Gastroesophageal sphincter (tissue), 3 donors: ENCODE results near the gene HSF5.

Source experiments
- CTCF ChIP-seq, 4 experiments: fragments of 200-600 bp in 2 of 4; fragments of 450-650 bp in 2 of 4; sonication (generic) in 1 of 4; IDR thresholded peaks; one replicate each; pipeline ENCODE4 v1.5.1; 2017 to 2019; ENCODE audit warnings: antibody characterized with exemption in 4 of 4, mild to moderate bottlenecking in 2 of 4, moderate library complexity in 2 of 4
- EP300 ChIP-seq: sonication (generic); formaldehyde crosslinking; IDR thresholded peaks from one replicate; pipeline ENCODE4 v1.6.1; 2017; ENCODE audit warnings: antibody characterized with exemption, mild to moderate bottlenecking
- POLR2A ChIP-seq, 2 donors: fragments of 450-650 bp; IDR thresholded peaks; one replicate each; pipeline ENCODE4 v1.6.1; 2017; ENCODE audit warnings: antibody characterized with exemption in 2 of 2, mild to moderate bottlenecking in 2 of 2, moderate library complexity in 1 of 2

DNA sequence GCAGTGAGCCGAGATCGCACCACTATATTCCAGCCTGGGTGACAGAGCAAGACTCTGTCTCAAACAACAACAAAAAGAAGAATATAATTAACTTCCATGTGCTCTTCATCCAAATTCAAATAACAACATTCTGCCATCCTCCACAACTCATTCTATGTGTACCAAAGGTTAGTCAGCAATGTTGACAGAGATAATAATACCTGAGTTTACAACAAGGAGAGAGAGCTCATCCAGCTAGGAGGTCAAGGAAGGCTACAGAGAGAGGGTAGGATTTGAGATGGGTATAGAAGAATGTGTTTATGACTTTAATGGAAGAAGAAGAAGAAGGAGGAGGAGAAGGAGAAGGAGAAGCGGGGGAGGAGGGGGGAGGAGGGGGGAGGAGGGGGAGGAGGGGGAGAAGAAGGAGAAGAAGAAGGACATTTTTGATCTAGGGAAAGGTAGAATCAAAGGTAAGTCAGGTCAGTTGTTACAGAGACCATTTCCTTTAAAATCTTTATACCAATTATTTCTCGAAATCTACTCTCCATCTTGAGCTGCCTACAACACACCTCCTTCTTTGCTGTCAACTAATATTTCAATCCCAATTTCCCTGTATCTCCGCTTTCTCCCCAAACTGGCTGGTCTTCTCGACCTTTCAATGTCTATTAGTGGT lies 10.1 kb upstream of the HSF5 start:
- TF ChIP-seq CTCF (IDR thresholded peaks at IDR 0.05) (no peak), POLR2A (IDR thresholded peaks at IDR 0.05) (no peak), EP300 (no peak)
